ENCODE data around the gene RPL28. TPM values are rescaled to one million over a fixed set of nuclear protein-coding genes. Genes with fewer than 3 reads are reported as not detected.
"Not testable (repeated sequence)": the region's sequence is repeated elsewhere in the genome, so short reads cannot be mapped to it uniquely, and the experiment has no call there.

The RPL28 gene
- total RNA-seq, 2 experiments from 2014 or later, result 2,948 to 3,082 TPM

GRCh38 chr19:55406091-55406825, 20.5 kb downstream of the RPL28 start:
- peak overlapping the region; percentile 90 for H3K27ac Mint-ChIP-seq
- H3K9me3 Mint-ChIP-seq (ENCODE audit: insufficient read depth), result peaks cover 7% of the 10 kb centered on the region
- POLR2A ChIA-PET, result interaction anchor here (0.7 to 10.8 kb wide), 7 partner anchors 9 to 232 kb away, joined by 3 to 213 read pairs (median 6); partner anchors contain the start of genes RPL28 and TMEM238
- DNase-seq (no peak), ATAC-seq (no peak)
- peaks cover 69% of the 10 kb centered on the region for H3K36me3 Mint-ChIP-seq (ENCODE audit: low read depth)
- H3K4me3 Mint-ChIP-seq, result peak overlapping the region; percentile 96
- H3K4me1 Mint-ChIP-seq (ENCODE audit: low read depth), result peaks cover 51% of the 10 kb centered on the region
- CTCF ChIA-PET, result interaction anchor here (1.4 to 2.0 kb wide), 3 partner anchors 12 to 114 kb away, joined by 3 to 5 read pairs (median 4); no protein-coding TSS in a partner anchor
- H3K27me3 Mint-ChIP-seq (ENCODE audit: low read depth), result peaks cover 4% of the 10 kb centered on the region

DNA sequence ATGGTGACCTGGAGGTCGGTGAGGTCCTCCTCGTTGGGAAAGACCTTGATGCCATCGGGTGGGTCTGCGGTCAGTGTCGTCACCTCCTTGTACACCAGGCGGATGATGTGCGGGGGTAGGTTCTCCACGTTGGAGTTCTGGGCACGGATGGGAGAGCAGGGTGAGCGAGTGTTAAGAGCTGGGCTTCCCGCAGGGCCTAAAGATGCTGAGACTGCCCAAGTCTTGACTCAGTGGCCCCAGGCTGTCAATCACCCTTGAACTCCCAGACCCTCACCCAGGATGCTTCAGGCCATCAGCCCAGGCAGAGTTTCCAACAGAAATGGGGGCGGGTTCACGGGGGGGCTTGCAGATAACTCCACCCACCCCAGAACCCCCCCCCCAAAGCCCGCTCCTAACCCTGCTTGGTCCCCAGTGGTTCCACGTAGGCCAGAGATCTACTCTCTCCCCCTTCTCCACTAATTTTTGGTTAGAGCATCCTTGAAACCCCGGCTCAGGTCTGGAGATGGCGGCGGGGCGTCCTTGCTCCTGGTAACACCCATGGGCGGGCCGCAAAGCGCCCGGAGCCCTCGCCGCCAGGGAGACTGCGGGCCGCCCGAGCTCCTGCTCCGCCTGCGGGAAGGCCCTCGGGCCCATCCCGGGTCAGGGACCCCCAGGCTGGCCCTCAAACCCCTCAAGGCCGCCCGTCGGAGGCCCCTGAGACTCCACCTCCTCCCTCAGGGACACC, 21.3 kb downstream of the RPL28 start:
- Mint-ChIP-seq H3K9me3 (ENCODE audit: insufficient read depth) (peaks cover 7% of the 10 kb centered on the region), H3K27me3 (ENCODE audit: low read depth) (peaks cover 6% of the 10 kb centered on the region), H3K4me3 (peak overlapping the region; percentile 96), H3K27ac (peak overlapping the region; percentile 90), H3K4me1 (ENCODE audit: low read depth) (peaks cover 48% of the 10 kb centered on the region), H3K36me3 (ENCODE audit: low read depth) (peaks cover 65% of the 10 kb centered on the region)
- CTCF ChIA-PET, result interaction anchor here (1.0 to 2.0 kb wide), 4 partner anchors 55 to 115 kb away, joined by 3 to 5 read pairs (median 4); partner anchors contain the start of genes ISOC2 and KMT5C
- DNase-seq (peak; percentile 47), ATAC-seq (no peak)
- POLR2A ChIA-PET, result interaction anchor here (0.6 to 10.8 kb wide), 28 partner anchors 9 to 1206 kb away, joined by 3 to 213 read pairs (median 4); partner anchors contain the start of genes FIZ1, KMT5C, NAT14 and PPP6R1

DNA sequence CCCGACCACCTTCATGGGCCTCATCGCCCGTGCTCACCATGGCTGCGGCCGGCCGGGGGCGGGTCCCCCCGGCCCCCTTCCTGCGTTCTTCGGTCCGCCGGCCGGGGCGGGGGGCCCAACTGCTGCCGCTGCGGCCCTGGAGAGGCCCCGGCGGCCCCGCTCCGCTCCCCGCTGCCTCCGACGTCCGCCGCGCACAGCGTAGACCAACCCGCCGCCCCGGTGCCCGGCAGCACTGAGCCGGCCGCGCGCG, 21.7 kb downstream of the RPL28 start, which contains the start of gene UBE2S:
Gene UBE2S (minus strand): TSS at position 239 of the 250 bp plus-strand sequence. CDS start 199 bp downstream, at position 40.
- ATAC-seq, result peak; percentile 69
- Mint-ChIP-seq H3K4me3 (peak within 1 kb of the TSS; percentile 96), H3K4me1 (ENCODE audit: low read depth) (peaks cover 43% of the 10 kb centered on the region), H3K36me3 (ENCODE audit: low read depth) (peaks cover 60% of the 10 kb centered on the region), H3K27ac (peak within 1 kb of the TSS; percentile 99)
- H3K27me3 Mint-ChIP-seq (ENCODE audit: low read depth); DNase-seq; H3K9me3 Mint-ChIP-seq (ENCODE audit: insufficient read depth): not testable (repeated sequence)
- CTCF ChIA-PET, result interaction anchor here (1.0 to 1.5 kb wide), 3 partner anchors 54 to 115 kb away, joined by 3 to 5 read pairs (median 3); partner anchors contain the start of genes ISOC2 and KMT5C
- POLR2A ChIA-PET, result interaction anchor here (0.6 to 10.8 kb wide), 29 partner anchors 10 to 323 kb away, joined by 3 to 213 read pairs (median 4); partner anchors contain the start of genes FIZ1, KMT5C, NAT14 and PPP6R1

GRCh38 chr19:55407800-55408532, 22.2 kb downstream of the RPL28 start:
- Mint-ChIP-seq H3K9me3 (ENCODE audit: insufficient read depth) (peaks cover 7% of the 10 kb centered on the region), H3K36me3 (ENCODE audit: low read depth) (peaks cover 55% of the 10 kb centered on the region), H3K4me1 (ENCODE audit: low read depth) (peaks cover 38% of the 10 kb centered on the region), H3K27me3 (ENCODE audit: low read depth) (peaks cover 8% of the 10 kb centered on the region), H3K27ac (peak overlapping the region; percentile 99), H3K4me3 (peak overlapping the region; percentile 96)
- ATAC-seq (peak; percentile 92), DNase-seq (peak; percentile 99)
- ChIA-PET CTCF (interaction anchor here (1.0 to 1.5 kb wide), 3 partner anchors 54 to 116 kb away, joined by 3 to 5 read pairs (median 3); partner anchors contain the start of genes ISOC2 and KMT5C), POLR2A (interaction anchor here (0.5 to 10.8 kb wide), 28 partner anchors 9 to 323 kb away, joined by 3 to 213 read pairs (median 4); partner anchors contain the start of genes FIZ1, ISOC2, KMT5C and NAT14)

- POLR2A ChIA-PET, result interaction anchor here (0.6 to 1.5 kb wide), 4 partner anchors 21 to 302 kb away, joined by 3 to 4 read pairs (median 4); no protein-coding TSS in a partner anchor
Observed at GRCh38 chr19:55408533-55408872, 22.8 kb downstream of the RPL28 start.

DNA sequence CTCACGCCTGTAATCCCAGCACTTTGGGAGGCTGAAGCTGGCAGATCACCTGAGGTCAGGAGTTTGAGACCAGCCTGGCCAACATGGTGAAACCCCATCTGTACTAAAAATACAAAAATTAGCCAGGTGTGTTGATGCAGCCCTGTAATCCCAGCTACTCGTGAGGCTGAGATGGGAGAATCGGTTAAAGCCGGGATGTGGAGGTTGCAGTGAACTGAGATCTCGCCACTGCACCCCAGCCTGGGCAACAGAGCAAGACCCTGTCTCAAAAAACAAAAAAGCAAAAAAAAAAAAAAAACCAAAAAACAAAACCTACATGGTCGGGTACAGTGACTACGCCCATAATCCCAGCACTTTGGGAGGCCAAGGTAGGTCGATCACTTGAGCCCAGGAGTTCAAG, 23.4 kb downstream of the RPL28 start:
- peaks cover 45% of the 10 kb centered on the region for H3K36me3 Mint-ChIP-seq (ENCODE audit: low read depth)
- POLR2A ChIA-PET, result interaction anchor here (0.6 to 1.5 kb wide), 4 partner anchors 22 to 302 kb away, joined by 3 to 4 read pairs (median 4); no protein-coding TSS in a partner anchor
- H3K9me3 Mint-ChIP-seq (ENCODE audit: insufficient read depth); DNase-seq; ATAC-seq; H3K27me3 Mint-ChIP-seq (ENCODE audit: low read depth); H3K4me3 Mint-ChIP-seq: not testable (repeated sequence)
- peak overlapping the region; percentile 99 for H3K27ac Mint-ChIP-seq
- H3K4me1 Mint-ChIP-seq (ENCODE audit: low read depth), result peaks cover 28% of the 10 kb centered on the region
- CTCF ChIA-PET, result interaction anchor here (0.6 to 1.1 kb wide), 4 partner anchors 58 to 303 kb away, joined by 3 read pairs; partner anchors contain the start of gene KMT5C

More at GRCh38 chr19:55408533-55408872, 22.8 kb downstream of the RPL28 start:
- H3K27me3 Mint-ChIP-seq (ENCODE audit: low read depth), result peaks cover 8% of the 10 kb centered on the region
- ATAC-seq (no peak), DNase-seq (no peak)
- peak overlapping the region; percentile 99 for H3K27ac Mint-ChIP-seq
- CTCF ChIA-PET, result interaction anchor here (0.6 to 1.1 kb wide), 3 partner anchors 59 to 302 kb away, joined by 3 read pairs; partner anchors contain the start of gene KMT5C
- H3K4me3 Mint-ChIP-seq, result peak overlapping the region; percentile 96
- peaks cover 7% of the 10 kb centered on the region for H3K9me3 Mint-ChIP-seq (ENCODE audit: insufficient read depth)
- peaks cover 51% of the 10 kb centered on the region for H3K36me3 Mint-ChIP-seq (ENCODE audit: low read depth)
- peaks cover 34% of the 10 kb centered on the region for H3K4me1 Mint-ChIP-seq (ENCODE audit: low read depth)

DNA sequence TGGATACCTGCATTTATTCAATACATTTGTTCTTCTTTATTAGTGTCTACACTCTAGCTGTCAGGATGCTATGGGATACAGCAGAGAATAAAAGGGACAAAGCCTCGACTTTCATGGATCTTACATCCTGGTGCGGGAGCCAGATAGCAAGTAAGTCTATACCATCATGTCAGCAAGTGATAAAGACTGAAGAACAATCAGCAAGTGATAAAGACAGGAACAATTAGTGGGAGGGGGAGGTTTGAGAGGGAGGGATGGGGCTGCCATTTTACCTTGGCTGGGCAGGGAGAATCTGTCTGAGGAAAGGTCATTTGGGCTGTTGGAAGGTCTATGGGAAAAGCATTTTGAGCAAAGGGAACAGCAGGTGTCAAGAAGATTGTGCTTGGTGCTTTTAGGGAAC, 24.4 kb downstream of the RPL28 start:
- Mint-ChIP-seq H3K9me3 (ENCODE audit: insufficient read depth) (peaks cover 7% of the 10 kb centered on the region), H3K36me3 (ENCODE audit: low read depth) (peaks cover 38% of the 10 kb centered on the region), H3K27ac (no peak overlapping the region), H3K4me3 (no peak overlapping the region), H3K4me1 (ENCODE audit: low read depth) (peaks cover 26% of the 10 kb centered on the region), H3K27me3 (ENCODE audit: low read depth) (peaks cover 13% of the 10 kb centered on the region)
- ChIA-PET CTCF (interaction anchor here (1.6 kb wide), 1 partner anchor 529 kb away, joined by 3 read pairs; no protein-coding TSS in a partner anchor), POLR2A (no interaction called here)
- ATAC-seq, result no peak
- no peak for DNase-seq

GRCh38 chr19:55418185-55418584, 32.5 kb downstream of the RPL28 start:
- POLR2A ChIA-PET, result interaction anchor here (0.5 to 2.1 kb wide), 3 partner anchors 11 to 207 kb away, joined by 3 to 4 read pairs (median 3); partner anchors contain the start of gene UBE2S

GRCh38 chr19:55419103-55419502, 33.4 kb downstream of the RPL28 start:
- ChIA-PET CTCF (interaction anchor here (0.9 to 1.7 kb wide), 7 partner anchors 26 to 278 kb away, joined by 3 to 7 read pairs (median 4); no protein-coding TSS in a partner anchor), POLR2A (interaction anchor here (1.0 kb wide), 1 partner anchor 36 kb away, joined by 3 read pairs; no protein-coding TSS in a partner anchor)
- H3K36me3 Mint-ChIP-seq (ENCODE audit: low read depth), result no peaks in the 10 kb centered on the region
- H3K27ac Mint-ChIP-seq, result no peak overlapping the region
- H3K9me3 Mint-ChIP-seq (ENCODE audit: insufficient read depth), result no peaks in the 10 kb centered on the region
- no peak overlapping the region for H3K4me3 Mint-ChIP-seq
- no peak for DNase-seq
- peaks cover 13% of the 10 kb centered on the region for H3K27me3 Mint-ChIP-seq (ENCODE audit: low read depth)
- peaks cover 25% of the 10 kb centered on the region for H3K4me1 Mint-ChIP-seq (ENCODE audit: low read depth)
- no peak for ATAC-seq

More at GRCh38 chr19:55418185-55418584, 32.5 kb downstream of the RPL28 start:
- CTCF ChIA-PET, result interaction anchor here (1.0 to 1.7 kb wide), 10 partner anchors 13 to 277 kb away, joined by 3 to 8 read pairs (median 4); partner anchors contain the start of gene TMEM238
- Mint-ChIP-seq H3K27ac (no peak overlapping the region), H3K36me3 (ENCODE audit: low read depth) (no peaks in the 10 kb centered on the region), H3K27me3 (ENCODE audit: low read depth) (peaks cover 9% of the 10 kb centered on the region), H3K4me3 (no peak overlapping the region), H3K4me1 (ENCODE audit: low read depth) (peaks cover 25% of the 10 kb centered on the region), H3K9me3 (ENCODE audit: insufficient read depth) (no peaks in the 10 kb centered on the region)
- ATAC-seq, result peak; percentile 76
- DNase-seq, result peak; percentile 71

DNA sequence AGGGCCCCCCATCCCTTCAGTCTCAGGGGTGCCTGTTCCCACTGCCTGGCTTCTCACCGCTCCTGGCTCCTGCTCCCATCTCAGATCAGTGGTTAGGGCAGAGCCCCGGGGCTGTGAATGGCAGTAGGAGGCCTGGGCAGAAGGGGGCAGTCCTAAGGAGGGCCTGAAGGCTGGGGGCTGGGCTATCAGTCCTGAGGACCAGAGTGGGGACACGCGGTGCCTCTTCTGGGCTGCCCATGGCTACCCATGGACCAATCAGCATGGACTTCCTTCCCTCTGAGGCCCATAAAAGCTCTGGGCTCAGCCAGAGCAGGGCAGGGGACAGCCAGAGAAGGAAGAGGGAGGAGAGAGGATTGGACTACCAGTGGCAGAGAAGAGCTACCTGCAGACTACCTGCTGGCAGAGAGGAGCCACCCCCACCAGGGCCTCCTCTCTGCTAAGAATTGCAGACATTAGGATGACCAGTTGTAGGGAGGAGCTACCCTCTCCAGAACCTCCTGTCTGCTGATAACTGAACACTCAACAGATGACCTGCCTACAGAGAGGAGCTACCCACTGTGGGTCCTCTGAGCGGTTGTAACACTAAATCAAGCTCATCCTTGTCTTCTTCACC, 34.0 kb downstream of the RPL28 start:
- no peak overlapping the region for H3K27ac Mint-ChIP-seq
- peaks cover 25% of the 10 kb centered on the region for H3K4me1 Mint-ChIP-seq (ENCODE audit: low read depth)
- H3K4me3 Mint-ChIP-seq, result no peak overlapping the region
- CTCF ChIA-PET, result interaction anchor here (0.9 to 1.6 kb wide), 4 partner anchors 127 to 279 kb away, joined by 3 to 4 read pairs (median 3); no protein-coding TSS in a partner anchor
- no peak for DNase-seq
- no peak for ATAC-seq
- POLR2A ChIA-PET, result interaction anchor here (2.2 kb wide), 1 partner anchor 12 kb away, joined by 5 read pairs; the partner anchor contains the start of gene UBE2S
- H3K36me3 Mint-ChIP-seq (ENCODE audit: low read depth), result no peaks in the 10 kb centered on the region
- no peaks in the 10 kb centered on the region for H3K9me3 Mint-ChIP-seq (ENCODE audit: insufficient read depth)
- H3K27me3 Mint-ChIP-seq (ENCODE audit: low read depth), result peaks cover 14% of the 10 kb centered on the region

All from activated CD8-positive, alpha-beta T cell treated with anti-CD3 and anti-CD28 coated beads, Interleukin-2, amount 10 ng/mL, durations not matched to agents 7 days and 5 days (primary cell).